Keratinocyte (primary cell): ENCODE results near the gene PTRH1. TPM values are rescaled to one million over a fixed set of nuclear protein-coding genes. Genes with fewer than 3 reads are reported as not detected.

Experiments used
- DNase-seq: peaks from one replicate; pipeline ENCODE4 v3.0.0-alpha.2; 2011; ENCODE audit warnings: low read depth, missing footprints, low spot score
- FAIRE-seq: peaks from 2 replicates; lab custom pipeline; 2011; peaks lifted over from hg19 to GRCh38; lab: Jason Lieb, UNC
- H2AFZ ChIP-seq: 2 replicates; pipeline ENCODE4 v1.6.0; 2012; ENCODE audit warnings: low read length, control low read depth, inconsistent platforms; ENCODE audit not compliant: control insufficient read depth
- H3K27ac ChIP-seq: 2 replicates; pipeline ENCODE4 v1.5.1; 2011; ENCODE audit warnings: low read length; ENCODE audit not compliant: control insufficient read depth, insufficient read depth
- H3K27me3 ChIP-seq: 3 replicates; pipeline ENCODE4 v1.6.0; 2011; ENCODE audit warnings: low read length; ENCODE audit not compliant: control insufficient read depth, insufficient read depth; ENCODE audit errors: extremely low read depth
- H3K36me3 ChIP-seq, 2 experiments: 2 replicates in 1 of 2; 3 replicates in 1 of 2; pipeline ENCODE4 v1.5.1; 2011; ENCODE audit warnings: low read length in 2 of 2, mild to moderate bottlenecking in 1 of 2; ENCODE audit not compliant: control insufficient read depth in 2 of 2, insufficient read depth in 2 of 2; ENCODE audit errors: extremely low read depth in 1 of 2
- H3K4me1 ChIP-seq: 3 replicates; pipeline ENCODE4 v1.5.1; 2011; ENCODE audit warnings: low read length; ENCODE audit not compliant: control insufficient read depth, insufficient read depth; ENCODE audit errors: extremely low read depth
- H3K4me2 ChIP-seq: 3 replicates; pipeline ENCODE4 v1.6.0; 2011; ENCODE audit warnings: low read depth, low read length; ENCODE audit not compliant: control insufficient read depth, insufficient read depth; ENCODE audit errors: extremely low read depth
- H3K4me3 ChIP-seq, 3 experiments: fragments of 200-600 bp in 1 of 3; sonication (generic) in 1 of 3; 2 replicates in 2 of 3; 3 replicates in 1 of 3; pipeline ENCODE4 v1.5.1; 2011 to 2016; ENCODE audit warnings: low read length in 3 of 3, mild to moderate bottlenecking in 3 of 3, control low read depth in 2 of 3, inconsistent platforms in 1 of 3, low read depth in 1 of 3, mixed read lengths in 1 of 3, mixed run types in 1 of 3, moderate library complexity in 1 of 3; ENCODE audit not compliant: control insufficient read depth in 2 of 3, insufficient read depth in 2 of 3; ENCODE audit errors: extremely low read depth in 1 of 3
- H3K79me2 ChIP-seq: 2 replicates; pipeline ENCODE4 v1.6.0; 2012; ENCODE audit warnings: low read length; ENCODE audit not compliant: control insufficient read depth, insufficient read depth
- H3K9ac ChIP-seq: 3 replicates; pipeline ENCODE4 v1.6.0; 2011; ENCODE audit warnings: low read length; ENCODE audit not compliant: control insufficient read depth, insufficient read depth; ENCODE audit errors: extremely low read depth
- H3K9me1 ChIP-seq: 3 replicates; pipeline ENCODE4 v1.6.0; 2011; ENCODE audit warnings: low read length; ENCODE audit not compliant: control insufficient read depth, insufficient read depth; ENCODE audit errors: extremely low read depth
- H3K9me3 ChIP-seq: 2 replicates; pipeline ENCODE4 v1.5.1; 2012; ENCODE audit warnings: low read depth, low read length; ENCODE audit not compliant: control insufficient read depth
- H4K20me1 ChIP-seq: 3 replicates; pipeline ENCODE4 v1.6.0; 2011; ENCODE audit warnings: low read length; ENCODE audit not compliant: control insufficient read depth, insufficient read depth; ENCODE audit errors: extremely low read depth
- EZH2 ChIP-seq: IDR thresholded peaks from one replicate; pipeline ENCODE4 v1.6.1; 2012; ENCODE audit warnings: inconsistent platforms, mild to moderate bottlenecking, low read length, moderate library complexity
- dilution Hi-C: fragments of 300-500 bp; cut with MboI; formaldehyde crosslinking; loops from one replicate; pipeline ENCODE4 v1.7.0; 2020; ENCODE audit warnings: low sequenced_read_pairs; ENCODE audit not compliant: extremely low pct_ligation_motif_present
- polyA plus RNA-seq, 5 experiments: library from polyadenylated mRNA; depleted of rRNA in 3 of 5; stranded (reverse) in 3 of 5; stranded (forward) in 1 of 5; unstranded in 1 of 5; fragments of >200 nt; gene quantifications; 1 replicate in 1 of 5; 2 replicates in 3 of 5; 3 replicates in 1 of 5; pipeline versions ENCODE4 v1.2.1 to v1.2.3, GENCODE V29; 2011 to 2012; ENCODE audit warnings: missing spikeins in 2 of 5, low read depth in 1 of 5, low replicate concordance in 1 of 5
- TF ChIP-seq, protein P1 (sequence below), 3 experiments: IDR thresholded peaks in 1 of 3; conservative IDR thresholded peaks in 1 of 3; optimal IDR thresholded peaks in 1 of 3; 2 replicates in 2 of 3; 3 replicates in 1 of 3; pipeline versions ENCODE3 to v1.5.1; 2011; ENCODE audit warnings: low read length in 3 of 3, mild to moderate bottlenecking in 3 of 3, moderate library complexity in 2 of 3, control low read depth in 1 of 3, inconsistent platforms in 1 of 3; ENCODE audit not compliant: insufficient read depth in 2 of 3; ENCODE audit errors: extremely low read depth in 1 of 3

The PTRH1 gene
- polyA plus RNA-seq, 1 donor (not counting 4 experiments of a cell fraction or from before 2014, with no cell fraction given) = 14.3 TPM

DNA sequence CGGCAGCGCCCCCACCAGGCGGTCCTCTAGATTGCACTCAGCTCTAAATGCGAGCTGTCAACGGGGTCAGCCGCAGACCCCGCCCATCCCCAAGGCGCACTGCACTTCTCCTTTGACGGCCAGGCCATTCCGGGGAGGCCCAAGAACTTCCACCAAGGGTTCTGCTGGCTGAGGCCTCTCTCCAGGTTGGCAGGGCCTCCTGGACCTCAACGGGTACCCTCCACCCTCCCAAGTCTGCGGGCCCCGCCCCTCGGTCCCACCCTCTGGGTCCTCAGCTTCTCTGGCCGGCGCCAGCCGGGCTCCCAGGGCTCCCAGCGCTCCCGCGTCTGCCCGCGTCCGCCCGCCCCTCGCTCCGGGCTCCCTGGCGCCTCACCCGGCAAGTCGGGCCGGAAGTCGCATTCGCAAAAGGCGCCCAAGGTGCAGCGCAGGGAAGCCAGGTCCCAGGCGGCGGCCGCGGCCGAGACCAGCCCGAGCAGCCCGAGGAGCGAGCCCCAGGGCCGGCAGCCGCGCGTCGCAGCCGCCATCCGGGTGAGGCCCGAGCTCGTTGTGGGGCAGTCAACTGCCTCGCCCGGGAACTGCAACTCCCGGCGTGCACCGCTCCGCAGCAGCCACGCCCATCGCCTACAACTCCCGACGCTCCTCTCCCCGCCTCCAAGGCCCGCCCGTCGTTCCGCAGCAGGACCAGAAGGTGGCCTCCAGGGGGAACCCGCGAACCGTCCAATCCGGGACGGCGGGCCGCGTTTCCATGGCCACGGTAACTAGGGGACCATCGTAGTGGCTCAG lies 19.5 kb upstream of the PTRH1 start, which contains the start of gene TOR2A:
TSS of gene TOR2A (minus strand) at position 548 of the 783 bp plus-strand sequence. CDS start at position 524, 24 bp downstream.
- Histone ChIP-seq H3K9me3 (no peaks in the 10 kb centered on the region), H3K4me2 (peak within 1 kb of the TSS; percentile 78), H2AFZ (peak within 1 kb of the TSS; percentile 85), H4K20me1 (no peaks in the 10 kb centered on the region), H3K9me1 (no peaks in the 10 kb centered on the region), H3K79me2 (no peaks in the 10 kb centered on the region), H3K27me3 (no peaks in the 10 kb centered on the region), H3K9ac (peak within 1 kb of the TSS; percentile 78), H3K4me1 (peaks cover 13% of the 10 kb centered on the region), H3K4me3 (peak within 1 kb of the TSS; percentile 64 to 87 (median 73)), H3K27ac (peak within 1 kb of the TSS; percentile 25), H3K36me3 (peaks cover 0 to 3% of the 10 kb centered on the region in 2 experiments)
- DNase-seq (peak; percentile 83), FAIRE-seq (peak; percentile 56)
- dilution Hi-C loops = no loop called here
- TF ChIP-seq, protein P1, sequence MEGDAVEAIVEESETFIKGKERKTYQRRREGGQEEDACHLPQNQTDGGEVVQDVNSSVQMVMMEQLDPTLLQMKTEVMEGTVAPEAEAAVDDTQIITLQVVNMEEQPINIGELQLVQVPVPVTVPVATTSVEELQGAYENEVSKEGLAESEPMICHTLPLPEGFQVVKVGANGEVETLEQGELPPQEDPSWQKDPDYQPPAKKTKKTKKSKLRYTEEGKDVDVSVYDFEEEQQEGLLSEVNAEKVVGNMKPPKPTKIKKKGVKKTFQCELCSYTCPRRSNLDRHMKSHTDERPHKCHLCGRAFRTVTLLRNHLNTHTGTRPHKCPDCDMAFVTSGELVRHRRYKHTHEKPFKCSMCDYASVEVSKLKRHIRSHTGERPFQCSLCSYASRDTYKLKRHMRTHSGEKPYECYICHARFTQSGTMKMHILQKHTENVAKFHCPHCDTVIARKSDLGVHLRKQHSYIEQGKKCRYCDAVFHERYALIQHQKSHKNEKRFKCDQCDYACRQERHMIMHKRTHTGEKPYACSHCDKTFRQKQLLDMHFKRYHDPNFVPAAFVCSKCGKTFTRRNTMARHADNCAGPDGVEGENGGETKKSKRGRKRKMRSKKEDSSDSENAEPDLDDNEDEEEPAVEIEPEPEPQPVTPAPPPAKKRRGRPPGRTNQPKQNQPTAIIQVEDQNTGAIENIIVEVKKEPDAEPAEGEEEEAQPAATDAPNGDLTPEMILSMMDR (optimal IDR thresholded peaks at IDR 0.05 in 1 of 3, IDR thresholded peaks at IDR 0.05 in 1 of 3, conservative IDR thresholded peaks at IDR 0.05 in 1 of 3; ENCODE audit: extremely low read depth in 1 of 3, insufficient read depth in 2 of 3, low read length in 3 of 3) = peak; percentile 94 to 97 (median 96)
- TF ChIP-seq EZH2 = no peak

DNA sequence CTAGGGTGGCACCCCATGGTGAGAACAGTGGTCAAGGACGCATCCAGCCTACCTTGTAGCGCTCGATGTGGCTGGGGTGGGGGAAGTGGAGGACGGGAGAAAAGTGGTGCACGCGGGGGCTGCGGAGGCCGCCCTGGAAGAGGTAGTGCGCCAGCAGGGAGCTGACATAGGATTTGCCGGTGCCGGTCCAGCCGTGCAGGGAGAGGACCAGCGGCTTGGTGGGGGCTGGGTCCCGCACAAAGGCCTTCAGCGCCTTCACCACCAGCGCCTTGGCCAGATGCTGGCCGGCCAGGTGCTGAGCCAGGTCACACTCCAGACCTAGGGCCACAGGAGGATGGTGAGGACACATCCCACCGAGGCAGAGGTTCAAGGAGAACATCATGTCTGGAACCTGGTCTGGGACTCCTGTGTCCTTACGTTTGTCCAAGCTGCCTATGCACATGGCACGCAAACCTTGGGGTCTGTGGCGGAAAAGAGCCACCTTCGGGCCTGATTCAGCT lies 18.8 kb upstream of the PTRH1 start:
- FAIRE-seq = peak; percentile 64
- no peak overlapping the region for H2AFZ ChIP-seq
- TF ChIP-seq, protein P1 (optimal IDR thresholded peaks at IDR 0.05 in 1 of 3, IDR thresholded peaks at IDR 0.05 in 1 of 3, conservative IDR thresholded peaks at IDR 0.05 in 1 of 3; ENCODE audit: extremely low read depth in 1 of 3, insufficient read depth in 2 of 3, low read length in 3 of 3) = no peak

More for the DNA sequence above, 18.8 kb upstream of the PTRH1 start:
- DNase-seq = no peak
- Histone ChIP-seq H3K9me1 (no peaks in the 10 kb centered on the region), H3K27ac (peak overlapping the region; percentile 25), H3K27me3 (no peaks in the 10 kb centered on the region), H3K79me2 (no peaks in the 10 kb centered on the region), H3K36me3 (peaks cover 0 to 3% of the 10 kb centered on the region in 2 experiments), H3K9me3 (no peaks in the 10 kb centered on the region), H3K4me2 (peak overlapping the region; percentile 78), H3K4me1 (peaks cover 10% of the 10 kb centered on the region), H3K4me3 (peak overlapping the region; percentile 64 to 87 (median 73)), H4K20me1 (no peaks in the 10 kb centered on the region), H3K9ac (peak overlapping the region; percentile 78)
- dilution Hi-C loops = no loop called here
